WTC11 (cell line): ENCODE measurements around the gene TMEM184A. TPM values are rescaled to one million over a fixed set of nuclear protein-coding genes. Genes with fewer than 3 reads are reported as not detected.

Experiments
- ATAC-seq: fragments of 200-7000 bp; cut with Tn5 transposase; 2 replicates; pipeline ENCODE4 v1.10.0; 2021; ENCODE audit warnings: mild to moderate bottlenecking, moderate library complexity
- CTCF ChIA-PET: fragments of 300-600 bp; sonication (Branson Sonifier 250); formaldehyde crosslinking; loops from one replicate; lab custom pipeline; 2021; ENCODE audit warnings: antibody characterized with exemption; lab: Charles Lee
- POLR2A ChIA-PET: fragments of 350-600 bp; sonication (Branson Sonifier 250); formaldehyde crosslinking; loops from one replicate; lab custom pipeline; 2021; ENCODE audit warnings: antibody characterized with exemption; lab: Charles Lee
- DNase-seq: peaks from one replicate; pipeline ENCODE4 v3.0.0; 2021; ENCODE audit warnings: low spot score
- H3K27ac Mint-ChIP-seq: 2 replicates; pipeline ENCODE4 v1.8.0; 2021; ENCODE audit warnings: mixed read lengths
- H3K27me3 Mint-ChIP-seq: 2 replicates; pipeline ENCODE4 v1.8.0; 2021; ENCODE audit warnings: low read depth, mild to moderate bottlenecking, moderate library complexity, mixed read lengths
- H3K36me3 Mint-ChIP-seq: 2 replicates; pipeline ENCODE4 v1.8.0; 2021; ENCODE audit warnings: mixed read lengths
- H3K4me1 Mint-ChIP-seq: 2 replicates; pipeline ENCODE4 v1.8.0; 2022; ENCODE audit warnings: mixed read lengths
- H3K4me3 Mint-ChIP-seq: 2 replicates; pipeline ENCODE4 v1.8.0; 2021; ENCODE audit warnings: mild to moderate bottlenecking, moderate library complexity, mixed read lengths
- H3K9me3 Mint-ChIP-seq: 2 replicates; pipeline ENCODE4 v1.8.0; 2021; ENCODE audit warnings: mixed read lengths
- CREB1 ChIP-seq: sonication (generic); formaldehyde crosslinking; IDR thresholded peaks from 2 replicates; pipeline ENCODE4 v1.8.0; 2023; ENCODE audit warnings: mild to moderate bottlenecking, missing genetic modification reagents
- E2F4 ChIP-seq: sonication (generic); formaldehyde crosslinking; IDR thresholded peaks from 2 replicates; pipeline ENCODE4 v1.8.1; 2022; ENCODE audit warnings: low read depth, mild to moderate bottlenecking, moderate library complexity, missing genetic modification reagents, borderline replicate concordance
- FOXK1 ChIP-seq: sonication (generic); formaldehyde crosslinking; IDR thresholded peaks from 2 replicates; pipeline ENCODE4 v1.8.0; 2022; ENCODE audit warnings: mild to moderate bottlenecking, moderate library complexity, missing genetic modification reagents
- GABPB1 ChIP-seq: sonication (generic); formaldehyde crosslinking; IDR thresholded peaks from 2 replicates; pipeline ENCODE4 v1.8.1; 2023; ENCODE audit warnings: mild to moderate bottlenecking, missing genetic modification reagents
- GRHL2 ChIP-seq: fragments of 250-450 bp; sonication (Bioruptor Pico); IDR thresholded peaks from 2 replicates; pipeline ENCODE4 v1.8.0; 2022; ENCODE audit warnings: mild to moderate bottlenecking, moderate library complexity; ENCODE audit not compliant: insufficient replicate concordance, severe bottlenecking
- KAT7 ChIP-seq: sonication (generic); formaldehyde crosslinking; IDR thresholded peaks from 2 replicates; pipeline ENCODE4 v1.8.1; 2023; ENCODE audit warnings: missing genetic modification reagents, mild to moderate bottlenecking, borderline replicate concordance
- MXD4 ChIP-seq: fragments of 250-450 bp; sonication (Bioruptor Pico); IDR thresholded peaks from 2 replicates; pipeline ENCODE4 v1.8.0; 2021; ENCODE audit warnings: mild to moderate bottlenecking, moderate library complexity, borderline replicate concordance
- NFYB ChIP-seq: sonication (generic); formaldehyde crosslinking; conservative IDR thresholded peaks from 2 replicates; pipeline ENCODE4 v1.8.0; 2022; ENCODE audit warnings: low read depth, missing genetic modification reagents
- OVOL2 ChIP-seq: fragments of 250-450 bp; sonication (Bioruptor Pico); IDR thresholded peaks from 2 replicates; pipeline ENCODE4 v1.9.0; 2021; ENCODE audit warnings: mild to moderate bottlenecking, borderline replicate concordance
- SP1 ChIP-seq: sonication (generic); formaldehyde crosslinking; conservative IDR thresholded peaks from 2 replicates; pipeline ENCODE4 v1.8.1; 2022; ENCODE audit warnings: missing genetic modification reagents
- TEAD4 ChIP-seq: sonication (generic); formaldehyde crosslinking; IDR thresholded peaks from 2 replicates; pipeline ENCODE4 v1.8.0; 2022; ENCODE audit warnings: mild to moderate bottlenecking, missing genetic modification reagents
- ZBTB21 ChIP-seq: sonication (generic); formaldehyde crosslinking; IDR thresholded peaks from 2 replicates; pipeline ENCODE4 v1.8.1; 2023; ENCODE audit warnings: mild to moderate bottlenecking, missing genetic modification reagents, borderline replicate concordance
- ZNF138 ChIP-seq: sonication (generic); formaldehyde crosslinking; conservative IDR thresholded peaks from 2 replicates; pipeline ENCODE4 v1.8.1; 2022; ENCODE audit warnings: mild to moderate bottlenecking, moderate library complexity, missing genetic modification reagents
- ZNF219 ChIP-seq: sonication (generic); formaldehyde crosslinking; IDR thresholded peaks from 2 replicates; pipeline ENCODE4 v1.8.0; 2023; ENCODE audit warnings: missing genetic modification reagents, mild to moderate bottlenecking, borderline replicate concordance
- total RNA-seq: library from RNA; stranded (reverse); gene quantifications from 3 replicates; pipeline ENCODE4 v1.2.3, GENCODE V29; 2021
- TF ChIP-seq, protein P1 (sequence below): sonication (generic); formaldehyde crosslinking; IDR thresholded peaks from 2 replicates; pipeline ENCODE4 v1.8.1; 2023; ENCODE audit warnings: mild to moderate bottlenecking, moderate library complexity, missing genetic modification reagents
- TF ChIP-seq, protein P2 (sequence below): sonication (generic); formaldehyde crosslinking; IDR thresholded peaks from 2 replicates; pipeline ENCODE4 v1.8.1; 2023; ENCODE audit warnings: mild to moderate bottlenecking, missing genetic modification reagents, moderate library complexity
- TF ChIP-seq, protein P3 (sequence below): sonication (generic); formaldehyde crosslinking; IDR thresholded peaks from 2 replicates; pipeline ENCODE4 v1.8.0; 2023; ENCODE audit warnings: mild to moderate bottlenecking, missing genetic modification reagents
- TF ChIP-seq, protein P4 (sequence below): sonication (generic); formaldehyde crosslinking; IDR thresholded peaks from 2 replicates; pipeline ENCODE4 v1.8.1; 2022; ENCODE audit warnings: missing genetic modification reagents, borderline replicate concordance
- TF ChIP-seq, protein P5 (sequence below): fragments of 250-450 bp; sonication (Bioruptor Pico); IDR thresholded peaks from 2 replicates; pipeline ENCODE4 v1.9.0; 2021; ENCODE audit warnings: mild to moderate bottlenecking, borderline replicate concordance

TMEM184A gene
- total RNA-seq, 1 experiment from 2014 or later: 1.4 TPM

GRCh38 chr7:1547777-1548437 is 8.1 kb downstream of the TMEM184A start:
- Mint-ChIP-seq H3K4me3 (no peak overlapping the region), H3K27ac (peak overlapping the region; percentile 74; the same call in 1 of the 2 replicates), H3K4me1 (no peaks in the 10 kb centered on the region), H3K27me3 (no peaks in the 10 kb centered on the region), H3K36me3 (no peaks in the 10 kb centered on the region), H3K9me3 (no peaks in the 10 kb centered on the region)
- ChIA-PET POLR2A (interaction anchor here (0.6 kb wide), 1 partner anchor 38 kb away, joined by 4 read pairs; no protein-coding TSS in a partner anchor), CTCF (interaction anchor here (0.7 to 2.1 kb wide), 6 partner anchors 8 to 93 kb away, joined by 3 to 7 read pairs (median 5); partner anchors contain the start of gene TMEM184A)
- TF ChIP-seq GRHL2: no peak
- TF ChIP-seq SP1: no peak
- TF ChIP-seq ZBTB21 (CRISPR knock-in tag): no peak
- TF ChIP-seq, protein P1, sequence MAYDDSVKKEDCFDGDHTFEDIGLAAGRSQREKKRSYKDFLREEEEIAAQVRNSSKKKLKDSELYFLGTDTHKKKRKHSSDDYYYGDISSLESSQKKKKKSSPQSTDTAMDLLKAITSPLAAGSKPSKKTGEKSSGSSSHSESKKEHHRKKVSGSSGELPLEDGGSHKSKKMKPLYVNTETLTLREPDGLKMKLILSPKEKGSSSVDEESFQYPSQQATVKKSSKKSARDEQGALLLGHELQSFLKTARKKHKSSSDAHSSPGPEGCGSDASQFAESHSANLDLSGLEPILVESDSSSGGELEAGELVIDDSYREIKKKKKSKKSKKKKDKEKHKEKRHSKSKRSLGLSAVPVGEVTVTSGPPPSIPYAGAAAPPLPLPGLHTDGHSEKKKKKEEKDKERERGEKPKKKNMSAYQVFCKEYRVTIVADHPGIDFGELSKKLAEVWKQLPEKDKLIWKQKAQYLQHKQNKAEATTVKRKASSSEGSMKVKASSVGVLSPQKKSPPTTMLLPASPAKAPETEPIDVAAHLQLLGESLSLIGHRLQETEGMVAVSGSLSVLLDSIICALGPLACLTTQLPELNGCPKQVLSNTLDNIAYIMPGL (CRISPR knock-in tag): no peak
- no peak for TF ChIP-seq FOXK1 (CRISPR knock-in tag)
- no peak for TF ChIP-seq CREB1
- TF ChIP-seq ZNF219 (CRISPR knock-in tag): no peak
- TF ChIP-seq, protein P2, sequence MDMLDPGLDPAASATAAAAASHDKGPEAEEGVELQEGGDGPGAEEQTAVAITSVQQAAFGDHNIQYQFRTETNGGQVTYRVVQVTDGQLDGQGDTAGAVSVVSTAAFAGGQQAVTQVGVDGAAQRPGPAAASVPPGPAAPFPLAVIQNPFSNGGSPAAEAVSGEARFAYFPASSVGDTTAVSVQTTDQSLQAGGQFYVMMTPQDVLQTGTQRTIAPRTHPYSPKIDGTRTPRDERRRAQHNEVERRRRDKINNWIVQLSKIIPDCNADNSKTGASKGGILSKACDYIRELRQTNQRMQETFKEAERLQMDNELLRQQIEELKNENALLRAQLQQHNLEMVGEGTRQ (CRISPR knock-in tag): no peak
- TF ChIP-seq GABPB1 (CRISPR knock-in tag): no peak
- no peak for TF ChIP-seq OVOL2
- TF ChIP-seq KAT7: no peak
- DNase-seq: no peak
- ATAC-seq: peak; percentile 13; the same call in 1 of the 2 replicates

DNA sequence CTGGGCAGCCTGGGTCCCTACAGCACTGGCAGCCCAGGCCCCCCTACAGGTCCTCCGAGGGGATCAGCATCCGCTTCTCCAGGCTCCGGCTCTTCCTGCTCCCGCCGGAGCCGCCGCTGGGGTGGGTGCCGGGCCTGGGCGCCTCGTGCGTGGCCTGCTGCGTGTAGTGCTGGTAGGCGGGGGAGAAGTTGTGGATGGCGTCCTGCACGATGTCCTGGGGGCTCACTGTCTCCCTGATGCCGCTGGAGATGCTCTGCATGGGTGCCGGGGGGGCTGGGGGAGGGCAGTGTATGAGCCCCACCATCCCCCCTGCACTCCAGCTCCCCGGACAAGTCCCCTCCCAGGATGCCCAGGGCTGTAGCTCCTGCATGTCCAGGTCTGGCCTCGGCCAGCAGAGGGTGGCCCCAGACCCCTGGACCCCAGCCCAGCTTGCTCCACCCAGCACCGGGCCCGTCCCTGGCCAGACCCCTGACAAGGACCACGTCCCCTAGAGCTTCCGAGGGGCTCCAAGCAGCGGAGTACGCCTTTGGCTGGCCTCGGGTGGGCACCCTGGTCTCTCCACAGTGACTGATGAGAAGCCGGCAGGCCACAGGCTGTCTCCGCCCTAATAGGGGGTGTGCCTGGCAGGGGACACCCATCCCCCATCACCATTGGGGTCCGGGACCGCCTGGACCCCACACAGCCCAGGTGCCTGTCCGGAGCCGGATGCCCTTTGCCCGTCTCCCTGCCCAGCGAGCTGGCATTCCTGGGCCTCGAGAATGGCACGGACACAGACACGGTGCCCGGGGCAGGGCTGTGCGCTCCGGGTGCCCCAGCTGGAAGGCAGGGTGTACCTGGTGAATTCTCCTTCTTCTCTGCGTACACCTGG is 8.9 kb downstream of the TMEM184A start:
- TF ChIP-seq NFYB (CRISPR knock-in tag) (no peak), MXD4 (CRISPR knock-in tag) (no peak), ZNF138 (CRISPR knock-in tag) (no peak), TEAD4 (CRISPR knock-in tag) (no peak), E2F4 (no peak), SP1 (no peak)
- TF ChIP-seq, protein P3, sequence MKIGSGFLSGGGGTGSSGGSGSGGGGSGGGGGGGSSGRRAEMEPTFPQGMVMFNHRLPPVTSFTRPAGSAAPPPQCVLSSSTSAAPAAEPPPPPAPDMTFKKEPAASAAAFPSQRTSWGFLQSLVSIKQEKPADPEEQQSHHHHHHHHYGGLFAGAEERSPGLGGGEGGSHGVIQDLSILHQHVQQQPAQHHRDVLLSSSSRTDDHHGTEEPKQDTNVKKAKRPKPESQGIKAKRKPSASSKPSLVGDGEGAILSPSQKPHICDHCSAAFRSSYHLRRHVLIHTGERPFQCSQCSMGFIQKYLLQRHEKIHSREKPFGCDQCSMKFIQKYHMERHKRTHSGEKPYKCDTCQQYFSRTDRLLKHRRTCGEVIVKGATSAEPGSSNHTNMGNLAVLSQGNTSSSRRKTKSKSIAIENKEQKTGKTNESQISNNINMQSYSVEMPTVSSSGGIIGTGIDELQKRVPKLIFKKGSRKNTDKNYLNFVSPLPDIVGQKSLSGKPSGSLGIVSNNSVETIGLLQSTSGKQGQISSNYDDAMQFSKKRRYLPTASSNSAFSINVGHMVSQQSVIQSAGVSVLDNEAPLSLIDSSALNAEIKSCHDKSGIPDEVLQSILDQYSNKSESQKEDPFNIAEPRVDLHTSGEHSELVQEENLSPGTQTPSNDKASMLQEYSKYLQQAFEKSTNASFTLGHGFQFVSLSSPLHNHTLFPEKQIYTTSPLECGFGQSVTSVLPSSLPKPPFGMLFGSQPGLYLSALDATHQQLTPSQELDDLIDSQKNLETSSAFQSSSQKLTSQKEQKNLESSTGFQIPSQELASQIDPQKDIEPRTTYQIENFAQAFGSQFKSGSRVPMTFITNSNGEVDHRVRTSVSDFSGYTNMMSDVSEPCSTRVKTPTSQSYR: no peak
- TF ChIP-seq, protein P4, sequence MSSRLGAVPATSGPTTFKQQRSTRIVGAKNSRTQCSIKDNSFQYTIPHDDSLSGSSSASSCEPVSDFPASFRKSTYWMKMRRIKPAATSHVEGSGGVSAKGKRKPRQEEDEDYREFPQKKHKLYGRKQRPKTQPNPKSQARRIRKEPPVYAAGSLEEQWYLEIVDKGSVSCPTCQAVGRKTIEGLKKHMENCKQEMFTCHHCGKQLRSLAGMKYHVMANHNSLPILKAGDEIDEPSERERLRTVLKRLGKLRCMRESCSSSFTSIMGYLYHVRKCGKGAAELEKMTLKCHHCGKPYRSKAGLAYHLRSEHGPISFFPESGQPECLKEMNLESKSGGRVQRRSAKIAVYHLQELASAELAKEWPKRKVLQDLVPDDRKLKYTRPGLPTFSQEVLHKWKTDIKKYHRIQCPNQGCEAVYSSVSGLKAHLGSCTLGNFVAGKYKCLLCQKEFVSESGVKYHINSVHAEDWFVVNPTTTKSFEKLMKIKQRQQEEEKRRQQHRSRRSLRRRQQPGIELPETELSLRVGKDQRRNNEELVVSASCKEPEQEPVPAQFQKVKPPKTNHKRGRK (CRISPR knock-in tag): no peak
- TF ChIP-seq, protein P5, sequence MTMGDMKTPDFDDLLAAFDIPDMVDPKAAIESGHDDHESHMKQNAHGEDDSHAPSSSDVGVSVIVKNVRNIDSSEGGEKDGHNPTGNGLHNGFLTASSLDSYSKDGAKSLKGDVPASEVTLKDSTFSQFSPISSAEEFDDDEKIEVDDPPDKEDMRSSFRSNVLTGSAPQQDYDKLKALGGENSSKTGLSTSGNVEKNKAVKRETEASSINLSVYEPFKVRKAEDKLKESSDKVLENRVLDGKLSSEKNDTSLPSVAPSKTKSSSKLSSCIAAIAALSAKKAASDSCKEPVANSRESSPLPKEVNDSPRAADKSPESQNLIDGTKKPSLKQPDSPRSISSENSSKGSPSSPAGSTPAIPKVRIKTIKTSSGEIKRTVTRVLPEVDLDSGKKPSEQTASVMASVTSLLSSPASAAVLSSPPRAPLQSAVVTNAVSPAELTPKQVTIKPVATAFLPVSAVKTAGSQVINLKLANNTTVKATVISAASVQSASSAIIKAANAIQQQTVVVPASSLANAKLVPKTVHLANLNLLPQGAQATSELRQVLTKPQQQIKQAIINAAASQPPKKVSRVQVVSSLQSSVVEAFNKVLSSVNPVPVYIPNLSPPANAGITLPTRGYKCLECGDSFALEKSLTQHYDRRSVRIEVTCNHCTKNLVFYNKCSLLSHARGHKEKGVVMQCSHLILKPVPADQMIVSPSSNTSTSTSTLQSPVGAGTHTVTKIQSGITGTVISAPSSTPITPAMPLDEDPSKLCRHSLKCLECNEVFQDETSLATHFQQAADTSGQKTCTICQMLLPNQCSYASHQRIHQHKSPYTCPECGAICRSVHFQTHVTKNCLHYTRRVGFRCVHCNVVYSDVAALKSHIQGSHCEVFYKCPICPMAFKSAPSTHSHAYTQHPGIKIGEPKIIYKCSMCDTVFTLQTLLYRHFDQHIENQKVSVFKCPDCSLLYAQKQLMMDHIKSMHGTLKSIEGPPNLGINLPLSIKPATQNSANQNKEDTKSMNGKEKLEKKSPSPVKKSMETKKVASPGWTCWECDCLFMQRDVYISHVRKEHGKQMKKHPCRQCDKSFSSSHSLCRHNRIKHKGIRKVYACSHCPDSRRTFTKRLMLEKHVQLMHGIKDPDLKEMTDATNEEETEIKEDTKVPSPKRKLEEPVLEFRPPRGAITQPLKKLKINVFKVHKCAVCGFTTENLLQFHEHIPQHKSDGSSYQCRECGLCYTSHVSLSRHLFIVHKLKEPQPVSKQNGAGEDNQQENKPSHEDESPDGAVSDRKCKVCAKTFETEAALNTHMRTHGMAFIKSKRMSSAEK: no peak
- Mint-ChIP-seq H3K27ac (no peak overlapping the region), H3K27me3 (no peaks in the 10 kb centered on the region), H3K4me1 (no peaks in the 10 kb centered on the region), H3K36me3 (no peaks in the 10 kb centered on the region), H3K9me3 (no peaks in the 10 kb centered on the region), H3K4me3 (no peak overlapping the region)
- ChIA-PET CTCF (interaction anchor here (1.2 to 2.1 kb wide), 3 partner anchors 9 to 73 kb away, joined by 5 to 7 read pairs (median 7); partner anchors contain the start of gene TMEM184A), POLR2A (interaction anchor here (0.6 kb wide), 1 partner anchor 37 kb away, joined by 4 read pairs; no protein-coding TSS in a partner anchor)
- no peak for DNase-seq
- ATAC-seq: no peak
